HL-60/S4 treated with retinoic acid at 250 ng/mL for 4 days and 3 days (cell line): ENCODE results near the gene NFYB.
"Not testable (repeated sequence)": the region's sequence is repeated elsewhere in the genome, so short reads cannot be mapped to it uniquely, and the experiment has no call there.

Source experiments
- in situ Hi-C: fragments of 300-500 bp; cut with MboI; formaldehyde crosslinking; loops from 2 replicates; pipeline ENCODE4 v1.7.0; 2022; ENCODE audit warnings: low sequenced_read_pairs

Gene NFYB

GRCh38 chr12:104137902-104138796, at the start of gene NFYB:
Gene NFYB (minus strand): TSS chr12:104138210. CDS start chr12:104135453, 2,757 bp downstream.
- in situ Hi-C loops: no loop called here

GRCh38 chr12:104187446-104188155, 49.6 kb upstream of the NFYB start:
- in situ Hi-C loops: no loop called here

- in situ Hi-C loops: no loop called here
Measured at GRCh38 chr12:104183443-104183842, 45.4 kb upstream of the NFYB start.

GRCh38 chr12:104182621-104183378, 44.8 kb upstream of the NFYB start:
- in situ Hi-C loops: no loop called here

- in situ Hi-C loops: no loop called here
Measured at GRCh38 chr12:104182144-104182543, 44.1 kb upstream of the NFYB start.

GRCh38 chr12:104181313-104181712, 43.3 kb upstream of the NFYB start:
- in situ Hi-C loops: no loop called here

GRCh38 chr12:104180374-104180773, 42.4 kb upstream of the NFYB start:
- in situ Hi-C loops: no loop called here

- in situ Hi-C loops: no loop called here
Measured at GRCh38 chr12:104177663-104178501, 39.9 kb upstream of the NFYB start.

- in situ Hi-C loops: no loop called here
Measured at GRCh38 chr12:104177336-104177662, 39.3 kb upstream of the NFYB start.

GRCh38 chr12:104175726-104176247, 37.8 kb upstream of the NFYB start:
- in situ Hi-C loops: no loop called here

- in situ Hi-C loops: not testable (repeated sequence)
Measured at GRCh38 chr12:104173804-104174203, 35.8 kb upstream of the NFYB start.

- in situ Hi-C loops: no loop called here
Measured at GRCh38 chr12:104172570-104172947, 34.5 kb upstream of the NFYB start.

- in situ Hi-C loops: no loop called here
Measured at GRCh38 chr12:104171785-104172569, 34.0 kb upstream of the NFYB start.

- in situ Hi-C loops: no loop called here
Measured at GRCh38 chr12:104168596-104168995, 30.6 kb upstream of the NFYB start.

- in situ Hi-C loops: no loop called here
Measured at GRCh38 chr12:104167519-104168458, 29.8 kb upstream of the NFYB start.

- in situ Hi-C loops: no loop called here
Measured at GRCh38 chr12:104166465-104166864, 28.5 kb upstream of the NFYB start.

GRCh38 chr12:104165801-104166200, 27.8 kb upstream of the NFYB start:
- in situ Hi-C loops: no loop called here

GRCh38 chr12:104164634-104165033, 26.6 kb upstream of the NFYB start:
- in situ Hi-C loops: no loop called here

GRCh38 chr12:104163631-104164030, 25.6 kb upstream of the NFYB start:
- in situ Hi-C loops: no loop called here
